K562 (cell line): ENCODE results near the gene CCDC144A. TPM values are rescaled to one million over a fixed set of nuclear protein-coding genes. Genes with fewer than 3 reads are reported as not detected.
A peak's percentile ranks its signal among the peaks of the same experiment; 100 is the strongest.

Experiments used
- CEBPG ChIP-seq, 3 experiments: fragments of 200-800 bp in 1 of 3; sonication (Bioruptor generic) in 1 of 3; sonication (generic) in 1 of 3; formaldehyde crosslinking in 1 of 3; IDR thresholded peaks in 2 of 3; conservative IDR thresholded peaks in 1 of 3; 2 replicates each; pipeline versions ENCODE4 v1.6.1 to v1.8.0; 2016 to 2022; ENCODE audit warnings: missing compliant biosample characterization in 2 of 3, missing genetic modification characterization in 2 of 3, mild to moderate bottlenecking in 1 of 3, missing genetic modification reagents in 1 of 3
- CHD2 ChIP-seq: IDR thresholded peaks from 2 replicates; pipeline ENCODE4 v1.6.1; 2011; ENCODE audit warnings: low read depth, low read length
- DPF2 ChIP-seq: fragments of 450-650 bp; IDR thresholded peaks from 2 replicates; pipeline ENCODE4 v1.6.1; 2016
- GATAD2A ChIP-seq: fragments of 450-650 bp; IDR thresholded peaks from 2 replicates; pipeline ENCODE4 v1.6.1; 2017
- HNRNPLL ChIP-seq: fragments of 200-400 bp; formaldehyde crosslinking; IDR thresholded peaks from 2 replicates; pipeline ENCODE4 v1.6.1; 2017; ENCODE audit warnings: low read length, low read depth, mild to moderate bottlenecking; ENCODE audit not compliant: poor library complexity, severe bottlenecking
- MYC ChIP-seq, 2 experiments: fragments of 250-450 bp in 1 of 2; sonication (Bioruptor Pico) in 1 of 2; IDR thresholded peaks; 2 replicates each; pipeline versions ENCODE4 v1.5.1 to v1.6.1; 2012 to 2021; ENCODE audit warnings: low read depth in 2 of 2, borderline replicate concordance in 1 of 2, improper control_type of control experiment in 1 of 2, low read length in 1 of 2, mild to moderate bottlenecking in 1 of 2, moderate library complexity in 1 of 2
- NCOA2 ChIP-seq, 2 experiments: fragments of 450-650 bp; IDR thresholded peaks; 2 replicates each; pipeline ENCODE4 v1.6.1; 2018; ENCODE audit warnings: mild to moderate bottlenecking in 2 of 2, moderate library complexity in 1 of 2; ENCODE audit not compliant: partially characterized antibody in 2 of 2
- PHB ChIP-seq: fragments of 250-450 bp; sonication (Bioruptor Pico); IDR thresholded peaks from 2 replicates; pipeline ENCODE4 v1.5.0; 2021
- PHF8 ChIP-seq: fragments of 200-600 bp; sonication (generic); IDR thresholded peaks from 2 replicates; pipeline ENCODE4 v1.6.1; 2012; ENCODE audit warnings: mixed run types, mild to moderate bottlenecking, inconsistent platforms, low read length, moderate library complexity, borderline replicate concordance
- TAF1 ChIP-seq: IDR thresholded peaks from 2 replicates; pipeline ENCODE4 v1.6.1; 2011; ENCODE audit warnings: mild to moderate bottlenecking, low read length, moderate library complexity; ENCODE audit not compliant: insufficient read depth, control insufficient read depth, severe bottlenecking; ENCODE audit errors: extremely low read depth
- TBP ChIP-seq: optimal IDR thresholded peaks from 2 replicates; pipeline ENCODE3; 2011; ENCODE audit warnings: low read depth, low read length, improper control_type of control experiment
- TCFL5 ChIP-seq: fragments of 250-450 bp; sonication (Bioruptor Pico); conservative IDR thresholded peaks from 2 replicates; pipeline ENCODE4 v1.6.1; 2021; ENCODE audit warnings: mild to moderate bottlenecking, moderate library complexity, matching md5 sums
- TRIM28 ChIP-seq: fragments of 450-650 bp; IDR thresholded peaks from 2 replicates; pipeline ENCODE4 v1.6.1; 2017
- ZMIZ1 ChIP-seq, 2 experiments: fragments of 150-350 bp in 1 of 2; IDR thresholded peaks; 2 replicates each; pipeline ENCODE4 v1.6.1; 2012 to 2016; ENCODE audit warnings: low read depth in 2 of 2, low read length in 2 of 2, mild to moderate bottlenecking in 1 of 2, moderate library complexity in 1 of 2
- ZNF12 ChIP-seq: sonication (generic); formaldehyde crosslinking; IDR thresholded peaks from 2 replicates; pipeline ENCODE4 v1.4.0; 2020; ENCODE audit warnings: mild to moderate bottlenecking, missing genetic modification reagents
- ZNF274 ChIP-seq: IDR thresholded peaks from 2 replicates; pipeline ENCODE4 v1.6.1; 2011; ENCODE audit warnings: low read depth, mild to moderate bottlenecking, low read length, moderate library complexity, borderline replicate concordance
- ZNF282 ChIP-seq: sonication (generic); formaldehyde crosslinking; IDR thresholded peaks from 2 replicates; pipeline ENCODE4 v1.8.1; 2023; ENCODE audit warnings: missing genetic modification reagents
- ZNF316 ChIP-seq: fragments of 450-650 bp; IDR thresholded peaks from 2 replicates; pipeline ENCODE4 v1.6.1; 2016
- ZNF354B ChIP-seq: fragments of 250-450 bp; sonication (Bioruptor Pico); IDR thresholded peaks from 2 replicates; pipeline ENCODE4 v1.4.0; 2020
- ZNF395 ChIP-seq: fragments of 200-800 bp; sonication (Bioruptor generic); IDR thresholded peaks from 2 replicates; pipeline ENCODE4 v1.6.1; 2017; ENCODE audit warnings: missing genetic modification characterization, missing compliant biosample characterization
- ZNF586 ChIP-seq: fragments of 450-650 bp; formaldehyde crosslinking; conservative IDR thresholded peaks from 2 replicates; pipeline ENCODE4 v1.4.0; 2020; ENCODE audit warnings: mild to moderate bottlenecking, moderate library complexity
- polyA plus RNA-seq, 8 experiments: library from polyadenylated mRNA; depleted of rRNA in 4 of 8; stranded (reverse) in 5 of 8; unstranded in 3 of 8; fragments of >200 nt; fragmentation: Nextera tagmentation in 2 of 8; fragmentation: Illumina TruSeq in 1 of 8; extraction: Ambion mirVana in 2 of 8; extraction: Trizol in 1 of 8; gene quantifications; 2 replicates each; pipeline versions ENCODE4 v1.2.1 to v1.2.3, GENCODE V29; 2011 to 2014; ENCODE audit warnings: inconsistent platforms in 1 of 8, missing spikeins in 1 of 8
- total RNA-seq, 7 experiments: library from RNA; depleted of rRNA in 6 of 7; stranded (reverse); fragments of >200 nt in 6 of 7; fragmentation: Illumina TruSeq in 2 of 7; extraction: Trizol in 2 of 7; gene quantifications; 2 replicates each; pipeline versions ENCODE4 v1.2.1 to v1.2.3, GENCODE V29; 2011 to 2021; ENCODE audit warnings: low replicate concordance in 1 of 7
- TF ChIP-seq, protein P1 (sequence below): fragments of 250-450 bp; sonication (Bioruptor Pico); IDR thresholded peaks from 2 replicates; pipeline ENCODE4 v1.8.0; 2022; ENCODE audit warnings: inconsistent platforms

CCDC144A gene
- total and polyA plus RNA-seq, 9 of the 15 experiments (the other 6 are each of a cell fraction or from before 2014, with no cell fraction given): 0.03 to 0.76 (median 0.36) TPM

DNA sequence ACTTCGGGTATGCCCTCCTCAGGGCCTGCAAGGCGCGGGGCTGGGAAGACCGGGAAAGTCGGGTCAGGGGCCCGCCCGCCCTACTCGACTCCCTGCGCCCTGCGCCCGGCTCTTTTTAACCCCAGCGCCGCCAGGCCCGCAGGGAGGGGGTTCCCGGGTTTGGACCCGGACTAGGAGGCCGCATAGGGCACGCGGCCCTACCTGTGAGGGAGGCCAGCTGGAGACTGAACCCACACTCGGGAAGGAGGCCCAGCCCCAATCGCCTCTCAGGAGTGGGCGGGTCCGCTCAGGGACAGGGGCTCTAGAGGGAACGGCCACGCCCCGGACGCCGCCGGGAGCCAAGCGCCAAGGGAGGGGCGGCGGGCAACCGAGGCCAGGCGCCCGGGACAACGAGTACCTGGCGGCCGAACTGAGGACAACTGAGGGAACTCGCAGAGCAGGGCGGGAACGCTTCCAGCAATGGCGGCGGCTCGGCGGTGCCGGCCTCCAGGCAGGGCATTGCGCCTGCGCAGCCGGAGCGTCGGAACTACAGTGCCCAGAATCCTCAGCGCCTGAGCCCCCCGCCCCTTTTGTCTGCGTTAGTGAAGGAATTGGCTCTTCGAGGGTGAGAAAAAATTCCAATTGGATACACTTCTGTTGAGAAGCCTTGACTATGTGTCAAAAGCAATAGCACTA is 36.5 kb upstream of the CCDC144A start, which contains the start of gene ZNF624 (continued):
- TF ChIP-seq ZMIZ1 (IDR thresholded peaks at IDR 0.05; ENCODE audit: low read depth in 2 of 2, low read length in 2 of 2) (no peak), TCFL5 (CRISPR knock-in tag) (no peak), GATAD2A (no peak), ZNF274 (no peak), CEBPG (CRISPR knock-in tag; IDR thresholded peaks at IDR 0.05) (no peak), CEBPG (tag; conservative IDR thresholded peaks at IDR 0.05 in 1 of 2, IDR thresholded peaks at IDR 0.05 in 1 of 2) (no peak), NCOA2 (IDR thresholded peaks at IDR 0.05; ENCODE audit: partially characterized antibody in 2 of 2) (no peak), ZNF12 (CRISPR knock-in tag) (no peak), ZNF282 (CRISPR knock-in tag) (no peak), TAF1 (no peak), ZNF354B (CRISPR knock-in tag) (no peak), CHD2 (no peak), HNRNPLL (no peak), ZNF395 (CRISPR knock-in tag) (0 out of 2 replicates have a peak, but pooled peaks have one; percentile 34), MYC (IDR thresholded peaks at IDR 0.05; ENCODE audit: low read depth, low read length) (peak; percentile 25; the same call in 1 of the 2 replicates), MYC (CRISPR knock-in tag; IDR thresholded peaks at IDR 0.05; ENCODE audit: borderline replicate concordance, low read depth) (no peak), PHB (CRISPR knock-in tag) (no peak), ZNF316 (no peak), PHF8 (peak; percentile 72), TRIM28 (no peak), ZNF586 (CRISPR knock-in tag) (no peak), DPF2 (no peak), TBP (peak; percentile 59)
- TF ChIP-seq, protein P1, sequence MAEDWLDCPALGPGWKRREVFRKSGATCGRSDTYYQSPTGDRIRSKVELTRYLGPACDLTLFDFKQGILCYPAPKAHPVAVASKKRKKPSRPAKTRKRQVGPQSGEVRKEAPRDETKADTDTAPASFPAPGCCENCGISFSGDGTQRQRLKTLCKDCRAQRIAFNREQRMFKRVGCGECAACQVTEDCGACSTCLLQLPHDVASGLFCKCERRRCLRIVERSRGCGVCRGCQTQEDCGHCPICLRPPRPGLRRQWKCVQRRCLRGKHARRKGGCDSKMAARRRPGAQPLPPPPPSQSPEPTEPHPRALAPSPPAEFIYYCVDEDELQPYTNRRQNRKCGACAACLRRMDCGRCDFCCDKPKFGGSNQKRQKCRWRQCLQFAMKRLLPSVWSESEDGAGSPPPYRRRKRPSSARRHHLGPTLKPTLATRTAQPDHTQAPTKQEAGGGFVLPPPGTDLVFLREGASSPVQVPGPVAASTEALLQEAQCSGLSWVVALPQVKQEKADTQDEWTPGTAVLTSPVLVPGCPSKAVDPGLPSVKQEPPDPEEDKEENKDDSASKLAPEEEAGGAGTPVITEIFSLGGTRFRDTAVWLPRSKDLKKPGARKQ (CRISPR knock-in tag): no peak
